ENCODE measurements around the gene RGS2. TPM values are rescaled to one million over a fixed set of nuclear protein-coding genes. Genes with fewer than 3 reads are reported as not detected.

Gene RGS2
- total RNA-seq, 1 donor from 2014 or later: 15.8 TPM

GRCh38 chr1:192786576-192786975 is 22.3 kb upstream of the RGS2 start:
- peaks cover 16% of the 10 kb centered on the region for H3K4me1 ChIP-seq
- intact Hi-C loops (cut with micrococcal nuclease): no loop called here
- no peaks in the 10 kb centered on the region for H3K27me3 ChIP-seq (ENCODE audit: low read depth)
- no peaks in the 10 kb centered on the region for H3K9me3 ChIP-seq (replicated peaks)
- no peak for DNase-seq
- H3K4me3 ChIP-seq: no peak overlapping the region
- H3K36me3 ChIP-seq: no peaks in the 10 kb centered on the region
- TF ChIP-seq CTCF (IDR thresholded peaks at IDR 0.05; ENCODE audit: borderline replicate concordance): no peak
- H3K27ac ChIP-seq (replicated peaks): no peak overlapping the region

DNA sequence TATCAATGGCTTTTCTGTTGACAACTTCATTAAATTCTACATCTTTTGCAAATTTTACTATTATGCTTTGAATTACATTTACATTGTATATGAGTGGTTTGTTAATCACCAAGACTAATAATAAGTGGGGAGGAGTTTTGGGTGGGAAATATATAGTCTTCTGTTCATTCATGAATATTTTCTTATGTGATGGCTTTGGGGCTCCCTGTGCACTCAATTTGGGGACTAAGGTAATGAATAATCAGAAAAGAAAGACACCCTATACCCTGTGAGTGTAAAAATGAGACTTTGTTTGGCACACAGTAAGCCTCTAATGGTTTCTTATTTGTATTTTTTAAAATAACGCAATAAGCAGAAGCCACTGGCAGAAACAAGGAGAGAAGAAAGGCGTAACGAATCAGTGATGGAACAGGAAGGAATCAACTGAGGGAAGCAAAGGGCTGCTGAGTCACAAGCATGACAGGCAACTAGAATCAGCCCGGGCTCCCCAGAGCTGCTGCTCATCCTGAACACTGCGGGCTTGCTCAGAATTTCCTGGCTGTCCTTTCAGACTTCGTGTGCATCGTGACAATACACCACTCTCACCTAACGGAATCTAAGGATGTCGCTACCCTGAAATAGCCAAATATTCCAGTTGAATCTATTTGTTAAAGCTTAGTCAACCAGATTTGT is 20.8 kb upstream of the RGS2 start:
- Histone ChIP-seq H3K27me3 (ENCODE audit: low read depth) (no peaks in the 10 kb centered on the region), H3K36me3 (no peaks in the 10 kb centered on the region), H3K4me1 (peaks cover 16% of the 10 kb centered on the region), H3K4me3 (no peak overlapping the region), H3K9me3 (replicated peaks) (no peaks in the 10 kb centered on the region), H3K27ac (replicated peaks) (no peak overlapping the region)
- intact Hi-C loops (cut with micrococcal nuclease): no loop called here
- no peak for DNase-seq
- TF ChIP-seq CTCF (IDR thresholded peaks at IDR 0.05; ENCODE audit: borderline replicate concordance): no peak

DNA sequence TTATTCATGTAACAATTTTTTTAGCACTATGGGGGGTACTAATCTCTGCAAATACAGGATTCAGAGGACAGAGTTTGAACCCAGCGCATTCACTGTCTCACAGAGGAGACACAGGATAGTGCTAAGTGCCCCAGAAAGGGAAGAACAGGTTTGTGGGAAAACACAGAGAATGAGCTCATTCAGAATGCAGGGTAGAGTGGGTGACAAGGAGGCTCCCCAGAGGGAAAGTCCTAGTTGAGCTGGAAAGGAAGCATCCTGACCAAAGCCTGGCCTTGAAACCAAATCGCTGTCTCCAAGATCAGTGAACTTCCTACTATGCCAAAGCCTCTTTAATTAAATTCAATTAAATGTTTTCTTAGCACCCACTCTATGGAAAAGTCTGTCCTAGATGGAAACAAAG is 19.0 kb upstream of the RGS2 start:
- Histone ChIP-seq H3K27ac (replicated peaks) (no peak overlapping the region), H3K36me3 (no peaks in the 10 kb centered on the region), H3K4me3 (no peak overlapping the region), H3K27me3 (ENCODE audit: low read depth) (no peaks in the 10 kb centered on the region), H3K4me1 (peaks cover 17% of the 10 kb centered on the region), H3K9me3 (replicated peaks) (no peaks in the 10 kb centered on the region)
- DNase-seq: no peak
- no peak for TF ChIP-seq CTCF (IDR thresholded peaks at IDR 0.05; ENCODE audit: borderline replicate concordance)
- intact Hi-C loops (cut with micrococcal nuclease): no loop called here

DNA sequence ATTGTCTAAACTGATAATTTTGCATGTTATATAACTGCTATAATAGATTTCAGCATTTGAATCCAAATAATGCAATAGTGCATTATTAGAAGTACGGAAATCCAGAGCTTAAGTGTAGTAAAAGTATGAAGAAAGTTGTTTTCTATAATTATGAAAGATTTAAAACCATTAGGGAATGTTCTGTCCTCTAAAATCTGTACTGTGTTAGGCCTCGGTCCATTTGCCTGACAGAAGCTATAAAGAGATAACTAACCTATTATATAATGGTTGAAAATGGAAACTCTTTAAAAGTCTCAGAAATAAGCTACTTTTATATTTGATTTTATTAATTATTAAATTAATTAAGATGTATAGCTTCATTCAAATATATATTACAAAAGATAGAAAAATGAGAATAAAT is 16.2 kb upstream of the RGS2 start:
- intact Hi-C loops (cut with micrococcal nuclease): no loop called here
- H3K36me3 ChIP-seq: no peaks in the 10 kb centered on the region
- H3K27ac ChIP-seq (replicated peaks): no peak overlapping the region
- no peak for DNase-seq
- no peaks in the 10 kb centered on the region for H3K9me3 ChIP-seq (replicated peaks)
- peaks cover 17% of the 10 kb centered on the region for H3K4me1 ChIP-seq
- no peak for TF ChIP-seq CTCF (IDR thresholded peaks at IDR 0.05; ENCODE audit: borderline replicate concordance)
- no peaks in the 10 kb centered on the region for H3K27me3 ChIP-seq (ENCODE audit: low read depth)
- no peak overlapping the region for H3K4me3 ChIP-seq

DNA sequence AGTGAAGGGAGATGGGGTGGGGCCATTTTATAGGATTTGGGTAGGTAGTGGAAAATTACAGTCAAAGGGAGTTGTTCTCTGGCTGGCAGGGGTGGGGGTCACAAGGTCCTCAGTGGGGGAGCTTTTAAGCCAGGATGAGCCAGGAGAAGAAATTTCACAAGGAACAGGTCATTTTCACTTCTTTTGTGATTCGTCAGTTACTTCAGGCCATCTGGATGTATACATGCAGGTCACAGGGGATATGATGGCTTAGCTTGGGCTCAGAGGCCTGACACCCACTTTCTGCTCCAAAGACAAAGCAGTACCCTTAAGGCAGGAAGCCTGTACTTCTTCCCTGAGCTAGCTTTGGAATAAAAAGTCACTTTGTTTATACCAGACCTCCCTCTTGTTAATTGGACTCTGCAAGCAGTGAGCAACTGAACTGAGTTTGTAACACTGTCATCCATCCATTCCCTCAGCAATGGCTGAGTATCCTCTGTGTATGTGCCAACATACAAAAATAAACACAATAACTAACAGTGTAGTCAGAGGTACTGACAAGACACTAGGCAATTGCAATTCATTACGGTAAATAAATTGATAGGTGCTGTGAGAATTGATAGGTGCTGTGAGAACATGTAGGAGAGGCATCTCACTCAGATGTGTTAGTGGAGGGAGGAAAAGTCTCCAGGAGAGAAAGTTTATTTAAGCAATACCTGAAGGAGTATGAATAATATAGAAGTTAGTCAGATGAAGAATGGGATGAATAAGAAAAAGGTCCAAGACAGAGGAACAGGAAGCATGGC is 14.7 kb upstream of the RGS2 start:
- no peaks in the 10 kb centered on the region for H3K27me3 ChIP-seq (ENCODE audit: low read depth)
- TF ChIP-seq CTCF (IDR thresholded peaks at IDR 0.05; ENCODE audit: borderline replicate concordance): no peak
- H3K27ac ChIP-seq (replicated peaks): no peak overlapping the region
- DNase-seq: no peak
- H3K9me3 ChIP-seq (replicated peaks): no peaks in the 10 kb centered on the region
- H3K4me3 ChIP-seq: no peak overlapping the region
- H3K36me3 ChIP-seq: no peaks in the 10 kb centered on the region
- peaks cover 12% of the 10 kb centered on the region for H3K4me1 ChIP-seq
- intact Hi-C loops (cut with micrococcal nuclease): no loop called here

Data from left ventricle myocardium inferior (tissue), 1 donor.